Loucy (cell line): ENCODE results near the gene AMOTL2.

ENCODE experiments used
- H2AFZ ChIP-seq: fragments of 200-600 bp; sonication (generic); 2 replicates; pipeline ENCODE4 v1.6.0; 2016; ENCODE audit warnings: antibody characterized with exemption, mild to moderate bottlenecking, low read length, moderate library complexity
- H3F3A ChIP-seq: fragments of 200-600 bp; 2 replicates; pipeline ENCODE4 v1.6.0; 2016; ENCODE audit warnings: antibody characterized with exemption, low read depth, mild to moderate bottlenecking
- H3K27me3 ChIP-seq: fragments of 200-600 bp; sonication (generic); 2 replicates; pipeline ENCODE4 v1.6.1; 2014; ENCODE audit warnings: low read length, mild to moderate bottlenecking; ENCODE audit not compliant: insufficient read depth, poor library complexity, severe bottlenecking
- H3K36me3 ChIP-seq: fragments of 200-600 bp; sonication (generic); 2 replicates; pipeline ENCODE4 v1.6.1; 2016; ENCODE audit warnings: low read length; ENCODE audit not compliant: insufficient read depth
- H3K4me1 ChIP-seq: fragments of 200-600 bp; sonication (generic); 2 replicates; pipeline ENCODE4 v1.5.1; 2014; ENCODE audit warnings: low read length, mild to moderate bottlenecking; ENCODE audit not compliant: insufficient read depth, poor library complexity, severe bottlenecking
- H3K4me2 ChIP-seq: fragments of 200-600 bp; sonication (generic); 2 replicates; pipeline ENCODE4 v1.6.0; 2014; ENCODE audit warnings: antibody characterized with exemption, low read length, low read depth, mild to moderate bottlenecking; ENCODE audit not compliant: poor library complexity, severe bottlenecking
- H3K4me3 ChIP-seq: fragments of 200-600 bp; sonication (generic); 2 replicates; pipeline ENCODE4 v1.5.1; 2014; ENCODE audit warnings: low read length, mild to moderate bottlenecking, mixed read lengths; ENCODE audit not compliant: poor library complexity, severe bottlenecking
- H3K79me2 ChIP-seq: fragments of 200-600 bp; sonication (generic); 2 replicates; pipeline ENCODE4 v1.6.1; 2014; ENCODE audit warnings: low read length; ENCODE audit not compliant: insufficient read depth
- H3K9ac ChIP-seq: fragments of 200-600 bp; sonication (generic); 2 replicates; pipeline ENCODE4 v1.6.0; 2014; ENCODE audit warnings: mild to moderate bottlenecking, low read depth, low read length, moderate library complexity; ENCODE audit not compliant: poor library complexity, severe bottlenecking
- H3K9me2 ChIP-seq: fragments of 200-600 bp; sonication (generic); replicated peaks from 2 replicates; pipeline ENCODE4 v1.6.1; 2016; ENCODE audit warnings: low read depth, low read length, mixed read lengths
- H3K9me3 ChIP-seq: fragments of 200-600 bp; sonication (generic); 2 replicates; pipeline ENCODE4 v1.6.1; 2014; ENCODE audit warnings: mild to moderate bottlenecking, antibody characterized with exemption, low read length, low read depth; ENCODE audit not compliant: insufficient read depth
- H4K20me1 ChIP-seq: fragments of 200-600 bp; sonication (generic); 2 replicates; pipeline ENCODE4 v1.6.0; 2014; ENCODE audit warnings: antibody characterized with exemption, low read length, mild to moderate bottlenecking; ENCODE audit not compliant: insufficient read depth, poor library complexity, severe bottlenecking
- EZH2phosphoT487 ChIP-seq: fragments of 200-600 bp; IDR thresholded peaks from 2 replicates; pipeline ENCODE4 v1.6.1; 2018; ENCODE audit warnings: antibody characterized with exemption, mild to moderate bottlenecking, moderate library complexity, borderline replicate concordance
- TF ChIP-seq, protein P1 (sequence below): fragments of 200-600 bp; sonication (generic); conservative IDR thresholded peaks from 2 replicates; pipeline ENCODE4 v1.5.1; 2014; ENCODE audit warnings: mild to moderate bottlenecking, antibody characterized with exemption, low read length

Gene AMOTL2

DNA sequence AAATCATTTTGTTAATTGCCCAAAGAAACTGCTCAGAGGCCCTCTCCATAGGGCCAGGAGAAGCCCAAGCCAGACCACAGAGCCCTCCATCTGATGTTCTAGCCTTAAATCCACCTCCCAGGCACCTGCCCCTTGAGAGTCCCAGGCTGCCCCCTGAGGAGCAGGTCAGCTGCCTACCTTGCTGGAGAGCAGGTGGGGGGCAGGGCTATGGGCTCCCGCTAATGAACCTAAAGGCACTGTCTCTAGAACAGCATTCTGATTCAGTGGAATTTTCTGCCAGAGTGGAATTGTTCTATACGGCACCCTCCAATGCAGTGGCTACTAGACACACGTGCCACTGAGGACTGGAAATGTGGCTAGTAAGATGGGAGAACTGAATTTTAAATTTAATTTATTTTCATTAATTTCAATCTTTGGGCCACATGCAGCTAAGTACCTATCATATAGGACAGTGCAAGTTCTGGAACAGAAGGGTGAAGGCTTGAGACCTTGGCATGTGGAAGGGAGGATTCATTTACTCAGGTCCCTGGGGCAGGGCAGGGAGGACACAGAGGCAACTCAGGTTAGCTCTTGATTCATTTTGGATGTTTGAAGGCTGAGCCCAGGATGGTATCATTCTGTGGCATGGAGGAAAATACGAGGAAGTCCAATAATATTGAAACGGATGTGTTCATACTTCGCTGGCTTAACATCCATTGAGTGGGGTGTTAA is 11.4 kb downstream of the AMOTL2 start:
- H3K9me2 ChIP-seq: no peaks in the 10 kb centered on the region
- H3K4me2 ChIP-seq: no peak overlapping the region
- H3F3A ChIP-seq: no peaks in the 10 kb centered on the region
- H3K79me2 ChIP-seq: no peaks in the 10 kb centered on the region
- H3K27me3 ChIP-seq: no peaks in the 10 kb centered on the region
- peaks cover 30% of the 10 kb centered on the region for H3K4me1 ChIP-seq
- no peak overlapping the region for H2AFZ ChIP-seq
- H3K36me3 ChIP-seq: no peaks in the 10 kb centered on the region
- no peaks in the 10 kb centered on the region for H4K20me1 ChIP-seq
- H3K4me3 ChIP-seq: no peak overlapping the region
- no peak for TF ChIP-seq EZH2phosphoT487
- TF ChIP-seq, protein P1, sequence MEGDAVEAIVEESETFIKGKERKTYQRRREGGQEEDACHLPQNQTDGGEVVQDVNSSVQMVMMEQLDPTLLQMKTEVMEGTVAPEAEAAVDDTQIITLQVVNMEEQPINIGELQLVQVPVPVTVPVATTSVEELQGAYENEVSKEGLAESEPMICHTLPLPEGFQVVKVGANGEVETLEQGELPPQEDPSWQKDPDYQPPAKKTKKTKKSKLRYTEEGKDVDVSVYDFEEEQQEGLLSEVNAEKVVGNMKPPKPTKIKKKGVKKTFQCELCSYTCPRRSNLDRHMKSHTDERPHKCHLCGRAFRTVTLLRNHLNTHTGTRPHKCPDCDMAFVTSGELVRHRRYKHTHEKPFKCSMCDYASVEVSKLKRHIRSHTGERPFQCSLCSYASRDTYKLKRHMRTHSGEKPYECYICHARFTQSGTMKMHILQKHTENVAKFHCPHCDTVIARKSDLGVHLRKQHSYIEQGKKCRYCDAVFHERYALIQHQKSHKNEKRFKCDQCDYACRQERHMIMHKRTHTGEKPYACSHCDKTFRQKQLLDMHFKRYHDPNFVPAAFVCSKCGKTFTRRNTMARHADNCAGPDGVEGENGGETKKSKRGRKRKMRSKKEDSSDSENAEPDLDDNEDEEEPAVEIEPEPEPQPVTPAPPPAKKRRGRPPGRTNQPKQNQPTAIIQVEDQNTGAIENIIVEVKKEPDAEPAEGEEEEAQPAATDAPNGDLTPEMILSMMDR: no peak
- H3K9me3 ChIP-seq: no peaks in the 10 kb centered on the region
- no peak overlapping the region for H3K9ac ChIP-seq

GRCh38 chr3:134362221-134362620 is 12.0 kb downstream of the AMOTL2 start:
- H3K4me2 ChIP-seq: no peak overlapping the region
- H3K36me3 ChIP-seq: no peaks in the 10 kb centered on the region
- H4K20me1 ChIP-seq: no peaks in the 10 kb centered on the region
- H3F3A ChIP-seq: no peaks in the 10 kb centered on the region
- H3K79me2 ChIP-seq: no peaks in the 10 kb centered on the region
- no peaks in the 10 kb centered on the region for H3K9me3 ChIP-seq
- H3K9me2 ChIP-seq: no peaks in the 10 kb centered on the region
- no peaks in the 10 kb centered on the region for H3K27me3 ChIP-seq
- no peak for TF ChIP-seq EZH2phosphoT487
- TF ChIP-seq, protein P1: no peak
- peaks cover 30% of the 10 kb centered on the region for H3K4me1 ChIP-seq
- no peak overlapping the region for H3K4me3 ChIP-seq
- no peak overlapping the region for H3K9ac ChIP-seq
- no peak overlapping the region for H2AFZ ChIP-seq

- H3K9ac ChIP-seq: no peak overlapping the region
- H3K4me3 ChIP-seq: no peak overlapping the region
- no peaks in the 10 kb centered on the region for H3K9me2 ChIP-seq
- H3F3A ChIP-seq: no peaks in the 10 kb centered on the region
- H3K36me3 ChIP-seq: no peaks in the 10 kb centered on the region
- no peaks in the 10 kb centered on the region for H3K9me3 ChIP-seq
- TF ChIP-seq EZH2phosphoT487: no peak
- TF ChIP-seq, protein P1: no peak
- H3K4me2 ChIP-seq: no peak overlapping the region
- H3K27me3 ChIP-seq: no peaks in the 10 kb centered on the region
- H4K20me1 ChIP-seq: no peaks in the 10 kb centered on the region
- H2AFZ ChIP-seq: no peak overlapping the region
- no peaks in the 10 kb centered on the region for H3K79me2 ChIP-seq
- peaks cover 30% of the 10 kb centered on the region for H3K4me1 ChIP-seq
Observed at GRCh38 chr3:134361162-134361835, 12.9 kb downstream of the AMOTL2 start.
